ENCODE data around the gene RAB1A.

RAB1A gene

DNA sequence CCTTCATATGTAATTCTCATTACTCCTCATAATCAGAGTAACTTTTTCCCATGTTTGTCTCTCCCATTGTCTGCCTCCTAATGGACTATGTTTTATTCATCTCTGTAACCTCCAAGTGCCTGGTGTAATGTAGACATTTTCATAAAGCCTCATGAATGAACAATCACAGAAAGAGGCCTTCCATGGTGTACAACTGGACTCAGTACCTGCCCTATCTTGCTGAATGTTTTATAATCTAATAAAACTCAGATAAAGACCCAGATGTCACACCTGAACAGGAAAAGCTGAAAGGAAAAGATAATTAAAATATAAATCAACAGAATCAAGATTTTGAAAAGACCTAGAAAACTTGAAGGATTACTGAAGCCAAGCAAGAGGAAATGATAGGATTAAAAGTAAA is 36.7 kb downstream of the RAB1A start:
- DNase-seq (ENCODE audit: low read depth in 2 of 2): no peak

DNA sequence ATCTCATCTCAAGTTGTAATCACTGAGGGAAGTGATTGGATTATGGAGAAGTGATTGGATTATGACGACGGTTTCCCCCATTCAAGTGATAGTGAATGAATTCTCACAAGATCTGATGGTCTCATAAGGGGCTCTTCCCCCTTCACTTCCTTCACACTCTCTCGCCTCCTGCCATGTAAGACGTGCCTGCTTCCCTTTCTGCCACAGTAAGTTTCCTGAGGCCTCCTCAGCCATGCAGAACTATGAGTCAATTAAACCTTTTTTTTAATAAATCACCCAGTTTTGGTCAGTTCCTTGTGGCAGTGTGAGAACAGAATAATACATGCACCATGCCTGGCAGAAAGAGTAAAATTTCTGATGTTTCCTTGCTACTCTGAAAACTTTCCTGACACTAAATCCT is 37.1 kb downstream of the RAB1A start:
- DNase-seq (ENCODE audit: low read depth in 2 of 2): no peak

GRCh38 chr2:65085148-65085547 is 44.8 kb downstream of the RAB1A start:
- DNase-seq (ENCODE audit: low read depth in 2 of 2): no peak

DNA sequence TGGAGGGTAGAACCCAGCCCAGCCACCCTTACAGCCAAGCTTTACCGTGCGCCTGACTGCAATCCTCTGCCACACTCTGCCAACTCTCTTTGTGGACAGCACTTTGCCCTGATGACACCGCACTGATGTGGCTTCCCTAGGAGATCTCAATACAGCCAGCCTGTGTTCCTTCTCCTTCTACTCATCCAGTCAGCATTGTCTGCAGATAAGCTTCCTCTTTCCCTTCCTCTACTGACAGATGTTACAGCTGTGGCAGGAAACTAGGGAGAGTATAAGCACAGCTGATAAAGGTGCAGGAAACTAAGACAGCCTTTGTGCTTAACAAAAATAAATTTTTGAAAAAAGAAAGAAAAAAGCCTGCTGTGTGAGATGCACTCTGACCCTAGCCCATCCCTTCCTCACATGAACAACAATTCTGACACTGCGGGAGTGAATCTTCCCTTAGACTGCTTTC is 48.6 kb downstream of the RAB1A start:
- no peak for DNase-seq (ENCODE audit: low read depth in 2 of 2)

DNA sequence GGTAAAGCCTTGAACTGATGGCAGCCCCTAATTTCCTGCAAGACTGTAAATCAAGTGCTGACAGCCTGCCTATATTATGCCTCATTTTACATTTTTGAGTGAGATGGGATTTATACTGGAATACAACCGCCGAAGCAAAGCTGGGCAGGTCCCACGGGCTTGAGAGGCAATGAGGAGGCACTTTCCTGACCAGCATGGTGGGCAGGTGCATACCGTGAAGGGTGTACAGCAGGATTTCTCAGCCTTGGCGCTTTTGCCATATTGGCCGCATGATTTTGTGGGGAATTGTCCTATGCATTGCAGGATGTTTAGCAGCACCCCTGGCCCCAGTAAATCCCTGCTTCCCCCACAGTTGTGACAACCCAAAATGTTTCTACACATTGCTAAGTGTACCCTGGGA is 50.9 kb downstream of the RAB1A start:
- no peak for DNase-seq (ENCODE audit: low read depth in 2 of 2)

DNA sequence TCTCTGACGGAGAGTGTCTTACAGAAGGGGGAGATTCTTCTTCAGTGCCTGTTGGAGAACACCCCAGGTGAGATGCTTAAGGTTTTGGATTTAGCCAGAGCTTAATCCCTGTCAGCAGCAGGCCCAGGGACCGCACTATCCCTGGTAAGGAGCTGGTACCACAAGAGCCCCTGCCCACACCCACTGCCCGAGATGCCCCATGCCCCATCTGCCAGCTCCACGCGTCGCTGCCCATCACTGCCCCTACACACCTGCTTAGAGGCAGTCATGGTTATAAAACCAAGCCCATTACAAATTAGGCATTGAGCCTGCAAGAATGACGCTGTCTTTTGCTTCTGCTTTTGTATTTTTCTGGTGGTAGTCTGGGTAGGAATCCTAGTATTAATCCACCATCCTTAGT is 52.0 kb downstream of the RAB1A start:
- no peak for DNase-seq (ENCODE audit: low read depth in 2 of 2)

DNA sequence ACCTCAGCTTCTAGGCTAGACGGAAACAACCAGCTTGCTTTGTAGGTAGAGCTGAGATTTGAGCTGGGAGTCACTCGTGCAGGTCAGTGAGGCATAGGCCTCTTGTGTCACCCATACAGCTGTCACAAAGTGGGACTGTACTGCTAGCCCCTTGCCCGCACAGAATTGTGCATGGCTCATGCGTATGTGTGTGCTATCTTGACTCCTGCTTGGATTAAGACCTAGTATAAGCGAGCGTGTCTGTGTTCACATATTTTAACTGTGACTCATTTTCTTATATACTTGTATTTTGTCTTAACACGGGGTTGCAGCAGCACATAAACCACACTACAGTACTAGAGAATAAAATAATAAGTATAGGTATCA is 53.6 kb downstream of the RAB1A start:
- no peak for DNase-seq (ENCODE audit: low read depth in 2 of 2)

- no peak for DNase-seq (ENCODE audit: low read depth in 2 of 2)
Observed at GRCh38 chr2:65075605-65076344, 54.1 kb downstream of the RAB1A start.

DNA sequence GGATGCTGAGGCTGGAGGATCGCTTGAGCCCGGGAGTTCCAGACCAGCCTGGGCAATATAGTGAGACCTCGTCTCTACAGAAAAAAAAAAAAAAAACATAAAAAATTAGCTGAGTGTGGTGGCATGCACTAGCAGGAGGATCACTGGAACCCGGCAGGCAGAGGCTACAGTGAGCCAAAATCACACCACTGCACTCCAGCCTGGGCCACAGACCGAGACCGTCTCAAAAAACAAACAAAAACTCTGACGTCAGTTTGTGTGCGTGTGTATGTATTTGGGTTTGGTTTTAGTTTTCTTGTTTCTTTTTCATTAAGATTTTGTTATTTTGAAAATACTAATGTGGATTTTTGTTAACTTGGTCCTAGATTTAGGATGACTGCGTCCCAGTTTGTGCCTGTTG is 54.7 kb downstream of the RAB1A start:
- no peak for DNase-seq (ENCODE audit: low read depth in 2 of 2)

GRCh38 chr2:65073879-65074565 is 55.9 kb downstream of the RAB1A start:
- no peak for DNase-seq (ENCODE audit: low read depth in 2 of 2)

GRCh38 chr2:65072181-65072970 is 57.5 kb downstream of the RAB1A start:
- no peak for DNase-seq (ENCODE audit: low read depth in 2 of 2)

DNA sequence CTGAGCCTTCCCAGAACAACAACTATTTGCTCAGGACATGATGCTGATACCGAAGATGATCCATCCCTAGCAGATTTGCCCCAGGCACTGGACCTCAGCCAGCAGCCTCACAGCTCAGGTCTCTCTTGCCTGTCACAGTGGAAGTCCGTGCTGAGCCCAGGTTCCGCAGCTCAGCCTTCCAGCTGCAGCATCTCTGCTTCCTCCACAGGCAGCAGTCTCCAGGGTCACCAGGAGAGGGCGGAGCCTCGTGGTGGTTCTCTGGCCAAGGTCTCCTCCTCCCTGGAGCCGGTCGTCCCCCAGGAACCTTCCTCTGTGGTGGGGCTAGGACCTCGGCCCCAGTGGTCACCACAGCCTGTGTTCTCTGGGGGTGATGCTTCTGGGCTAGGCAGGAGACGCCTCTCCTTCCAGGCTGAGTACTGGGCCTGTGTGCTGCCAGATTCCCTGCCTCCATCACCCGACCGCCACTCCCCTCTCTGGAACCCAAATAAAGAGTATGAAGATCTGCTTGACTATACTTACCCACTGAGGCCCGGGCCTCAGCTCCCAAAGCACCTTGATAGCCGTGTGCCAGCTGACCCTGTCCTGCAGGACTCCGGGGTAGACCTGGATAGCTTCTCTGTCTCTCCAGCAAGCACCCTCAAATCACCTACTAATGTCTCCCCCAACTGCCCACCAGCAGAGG is 58.3 kb downstream of the RAB1A start:
- DNase-seq (ENCODE audit: low read depth in 2 of 2): no peak

DNA sequence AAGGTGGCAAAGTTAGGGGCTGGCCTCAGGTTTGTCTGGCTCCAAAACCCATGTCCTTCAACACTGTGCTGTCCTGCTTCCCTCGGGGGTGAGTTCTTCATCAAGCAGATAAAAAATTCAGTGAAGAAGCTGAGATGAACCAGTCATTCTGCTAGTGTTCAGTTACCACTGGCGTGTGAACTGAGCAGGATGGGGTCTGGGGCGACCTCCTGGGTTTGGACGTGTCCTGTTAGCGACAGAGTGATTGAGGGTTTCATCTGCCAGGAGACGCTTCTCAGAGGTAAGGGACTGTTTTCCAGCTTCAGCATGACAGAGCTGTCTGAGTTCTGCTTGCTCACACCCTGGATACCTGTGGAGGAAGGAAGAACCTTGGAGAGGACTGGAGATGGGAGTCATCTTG is 59.0 kb downstream of the RAB1A start:
- DNase-seq (ENCODE audit: low read depth in 2 of 2): no peak

GRCh38 chr2:65070172-65070830 is 59.6 kb downstream of the RAB1A start:
- no peak for DNase-seq (ENCODE audit: low read depth in 2 of 2)

DNA sequence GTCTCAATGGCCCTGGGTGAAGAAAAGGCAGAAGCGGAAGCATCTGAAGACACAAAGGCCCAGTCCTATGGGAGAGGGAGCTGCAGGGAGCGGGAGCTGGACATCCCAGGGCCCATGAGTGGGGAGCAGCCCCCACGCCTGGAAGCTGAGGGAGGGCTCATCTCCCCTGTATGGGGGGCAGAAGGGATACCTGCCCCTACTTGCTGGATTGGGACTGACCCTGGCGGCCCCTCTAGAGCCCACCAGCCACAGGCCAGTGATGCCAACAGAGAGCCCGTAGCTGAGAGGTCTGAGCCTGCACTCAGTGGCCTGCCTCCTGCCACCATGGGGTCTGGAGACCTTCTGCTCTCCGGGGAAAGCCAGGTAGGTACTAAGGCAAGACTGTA is 60.5 kb downstream of the RAB1A start:
- DNase-seq (ENCODE audit: low read depth in 2 of 2): no peak

DNA sequence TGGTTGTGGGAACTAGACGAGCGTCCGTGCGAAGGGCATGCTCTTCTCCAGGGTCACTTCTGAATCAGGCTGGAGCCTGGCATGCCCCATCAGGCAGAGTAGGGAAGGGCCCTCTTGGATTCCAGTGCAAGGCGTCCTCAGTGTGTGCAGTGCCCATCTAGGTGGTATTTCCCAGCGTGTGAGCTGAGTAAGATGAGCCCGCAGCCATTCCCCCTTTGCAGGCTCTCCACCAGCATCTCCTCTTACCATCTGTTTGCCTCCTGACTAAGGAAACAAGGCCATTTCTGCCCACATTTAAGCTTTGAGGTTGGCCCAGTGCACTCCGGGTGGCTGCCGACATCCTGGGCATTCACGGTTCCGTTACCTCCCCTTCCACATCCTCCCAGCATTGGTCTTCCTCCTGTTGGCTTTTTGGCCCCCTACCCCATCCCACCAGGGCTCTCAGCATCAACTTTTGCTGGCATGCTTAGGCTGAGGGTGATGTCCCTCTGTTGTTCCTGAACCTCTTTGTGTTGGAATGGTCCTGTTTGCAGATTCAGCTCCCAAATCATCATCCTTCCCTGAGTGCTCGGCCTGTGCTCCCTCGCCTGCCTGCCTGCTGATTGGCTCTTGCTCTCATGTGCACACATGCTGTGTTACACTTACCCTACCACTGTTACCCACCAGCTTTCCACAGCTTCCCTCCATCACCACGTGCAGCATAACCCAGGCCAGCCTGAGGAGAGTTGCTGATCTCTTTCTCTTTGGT is 61.9 kb downstream of the RAB1A start:
- no peak for DNase-seq (ENCODE audit: low read depth in 2 of 2)

- no peak for DNase-seq (ENCODE audit: low read depth in 2 of 2)
Observed at GRCh38 chr2:65064728-65065552, 65.0 kb downstream of the RAB1A start.

GRCh38 chr2:65062843-65063825 is 66.8 kb downstream of the RAB1A start:
- no peak for DNase-seq (ENCODE audit: low read depth in 2 of 2)

- DNase-seq (ENCODE audit: low read depth in 2 of 2): no peak
Observed at GRCh38 chr2:65061910-65062339, 68.0 kb downstream of the RAB1A start.
